Measurements from ENCODE around the gene NCBP3. TPM values are rescaled to one million over a fixed set of nuclear protein-coding genes. Genes with fewer than 3 reads are reported as not detected.
A peak's percentile ranks its signal among the peaks of the same experiment; 100 is the strongest.
"Not testable (repeated sequence)": the region's sequence is repeated elsewhere in the genome, so short reads cannot be mapped to it uniquely, and the experiment has no call there.

Gene NCBP3
- total and polyA plus RNA-seq, 12 donors: 11.0 to 36.6 (median 23.0) TPM

DNA sequence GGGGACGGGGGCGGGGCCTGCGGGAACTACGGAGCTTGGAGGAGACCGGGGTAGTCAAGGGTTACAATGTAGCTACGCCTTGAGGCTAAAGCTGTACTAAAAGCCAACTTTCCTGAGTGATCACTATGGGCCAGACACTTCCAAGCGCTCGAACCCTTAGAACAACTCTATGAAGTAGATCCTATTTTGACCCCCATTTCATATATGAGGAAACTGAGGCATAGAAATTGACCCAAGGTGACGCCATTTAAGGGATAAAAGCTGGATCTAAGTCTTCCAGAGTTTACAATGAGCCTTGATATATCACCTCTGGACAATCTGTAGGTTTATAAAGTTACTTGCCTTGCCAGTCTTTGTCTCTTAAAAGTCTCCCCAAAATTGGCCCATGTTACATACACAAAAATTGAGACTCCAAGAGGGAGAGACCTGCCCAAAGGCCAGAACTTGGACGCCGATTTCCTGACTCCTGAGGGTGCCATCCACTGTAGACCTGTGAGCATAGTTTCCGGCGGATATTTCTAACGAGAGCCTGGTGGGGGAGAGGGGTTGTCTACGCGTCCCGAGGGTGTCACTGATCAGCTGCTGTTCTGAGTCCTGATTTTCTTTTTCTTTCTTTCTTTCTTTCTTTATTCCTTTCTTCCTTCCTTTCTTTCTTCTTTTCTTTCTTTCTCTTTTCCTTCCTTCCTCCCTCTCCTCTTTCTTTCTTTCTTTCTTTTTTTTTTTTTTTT, 555 bp upstream of the NCBP3 start:
- intact Hi-C loops (cut with DNase I): loop anchor here (10.0 kb wide), 1 partner anchor 112 kb away; no protein-coding TSS in a partner anchor
- Histone ChIP-seq H3K4me3 (peak overlapping the region in 1 of 4 donors; percentile 96), H3K27me3 (no peaks in the 10 kb centered on the region), H3K27ac (no peak overlapping the region), H3K9me3 (replicated peaks in 1 of 3) (no peaks in the 10 kb centered on the region), H3K36me3 (replicated peaks in 1 of 2) (no peaks in the 10 kb centered on the region), H3K4me1 (replicated peaks in 1 of 2) (peaks cover 0 to 14% of the 10 kb centered on the region in 2 donors)
- DNase-seq: peak in 1 of 7 donors; percentile 49
- WGBS, 4 donors: 45 to 67% (median 47%) methylated on average over 11 to 17 of the region's 17 CpGs
- TF ChIP-seq, protein P1, sequence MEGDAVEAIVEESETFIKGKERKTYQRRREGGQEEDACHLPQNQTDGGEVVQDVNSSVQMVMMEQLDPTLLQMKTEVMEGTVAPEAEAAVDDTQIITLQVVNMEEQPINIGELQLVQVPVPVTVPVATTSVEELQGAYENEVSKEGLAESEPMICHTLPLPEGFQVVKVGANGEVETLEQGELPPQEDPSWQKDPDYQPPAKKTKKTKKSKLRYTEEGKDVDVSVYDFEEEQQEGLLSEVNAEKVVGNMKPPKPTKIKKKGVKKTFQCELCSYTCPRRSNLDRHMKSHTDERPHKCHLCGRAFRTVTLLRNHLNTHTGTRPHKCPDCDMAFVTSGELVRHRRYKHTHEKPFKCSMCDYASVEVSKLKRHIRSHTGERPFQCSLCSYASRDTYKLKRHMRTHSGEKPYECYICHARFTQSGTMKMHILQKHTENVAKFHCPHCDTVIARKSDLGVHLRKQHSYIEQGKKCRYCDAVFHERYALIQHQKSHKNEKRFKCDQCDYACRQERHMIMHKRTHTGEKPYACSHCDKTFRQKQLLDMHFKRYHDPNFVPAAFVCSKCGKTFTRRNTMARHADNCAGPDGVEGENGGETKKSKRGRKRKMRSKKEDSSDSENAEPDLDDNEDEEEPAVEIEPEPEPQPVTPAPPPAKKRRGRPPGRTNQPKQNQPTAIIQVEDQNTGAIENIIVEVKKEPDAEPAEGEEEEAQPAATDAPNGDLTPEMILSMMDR (IDR thresholded peaks at IDR 0.05): no peak
- no peak for TF ChIP-seq POLR2A (IDR thresholded peaks at IDR 0.05)

DNA sequence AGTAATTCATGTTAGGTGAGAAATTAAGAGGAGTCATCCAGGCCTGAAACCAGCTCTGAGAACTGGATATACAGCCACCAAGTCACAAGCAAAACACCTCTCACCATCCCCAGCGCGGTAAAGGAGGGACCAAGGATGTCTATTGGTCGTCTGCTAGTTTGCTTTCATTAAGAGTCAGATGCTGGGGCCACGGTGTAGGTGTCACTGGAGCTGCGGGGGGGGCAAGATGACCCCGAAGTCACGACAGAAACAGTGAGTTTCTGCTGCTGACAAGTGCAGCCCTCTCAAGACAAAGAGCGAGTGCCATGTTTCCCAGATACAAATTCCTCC, 790 bp downstream of the NCBP3 start:
- H3K4me3 ChIP-seq: peak overlapping the region; percentile 77 to 96 (median 83)
- H3K4me1 ChIP-seq (replicated peaks in 1 of 2): peaks cover 0 to 14% of the 10 kb centered on the region in 2 donors
- intact Hi-C loops (cut with DNase I): loop anchor here (10.0 kb wide), 1 partner anchor 110 kb away; no protein-coding TSS in a partner anchor
- peak in 2 of 7 donors; percentile 25 to 59 for DNase-seq
- no peaks in the 10 kb centered on the region for H3K27me3 ChIP-seq
- H3K27ac ChIP-seq: peak overlapping the region in 2 of 5 donors; percentile 83 to 94
- TF ChIP-seq, protein P1 (IDR thresholded peaks at IDR 0.05): no peak
- TF ChIP-seq POLR2A (IDR thresholded peaks at IDR 0.05): no peak
- H3K9me3 ChIP-seq (replicated peaks in 1 of 3): no peaks in the 10 kb centered on the region
- 0 to 1% (median 0%) methylated on average over 3 to 8 of the region's 8 CpGs for WGBS, 4 donors
- peaks cover 0 to 2% of the 10 kb centered on the region in 2 donors for H3K36me3 ChIP-seq (replicated peaks in 1 of 2)

DNA sequence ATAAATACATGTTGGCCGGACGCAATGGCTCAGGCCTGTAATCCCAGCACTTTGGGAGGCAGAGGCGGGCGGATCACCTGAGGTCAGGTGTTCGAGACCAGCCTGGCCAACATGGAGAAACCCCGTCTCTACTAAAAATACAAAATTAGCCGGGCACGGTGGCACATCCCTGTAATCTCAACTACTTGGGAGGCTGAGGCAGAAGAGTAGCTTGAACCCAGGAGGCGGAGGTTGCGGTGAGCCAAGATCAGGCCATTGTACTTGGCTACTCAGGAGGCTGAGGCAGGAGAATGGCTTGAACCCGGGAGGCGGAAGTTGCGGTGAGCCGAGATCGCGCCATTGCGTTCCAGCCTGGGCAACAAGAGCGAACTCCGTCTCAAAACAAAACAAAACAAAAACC, 1.5 kb downstream of the NCBP3 start:
- intact Hi-C loops (cut with DNase I): loop anchor here (10.0 kb wide), 1 partner anchor 110 kb away; no protein-coding TSS in a partner anchor
- DNase-seq: peak in 1 of 7 donors; percentile 50
- H3K4me3 ChIP-seq: not testable (repeated sequence)

GRCh38 chr17:3843935-3844516, 2.0 kb downstream of the NCBP3 start:
- H3K4me1 ChIP-seq (replicated peaks in 1 of 2): peaks cover 0 to 14% of the 10 kb centered on the region in 2 donors
- intact Hi-C loops (cut with DNase I): loop anchor here (10.0 kb wide), 1 partner anchor 109 kb away; no protein-coding TSS in a partner anchor
- H3K4me3 ChIP-seq: no peak overlapping the region
- H3K27ac ChIP-seq: no peak overlapping the region
- WGBS, 4 donors: 30 to 42% (median 33%) methylated on average over 3 of the region's 3 CpGs
- peak in 1 of 7 donors; percentile 52 for DNase-seq
- TF ChIP-seq, protein P1 (IDR thresholded peaks at IDR 0.05): peak; percentile 31 to 48 (median 41)
- no peak for TF ChIP-seq POLR2A (IDR thresholded peaks at IDR 0.05)
- H3K27me3 ChIP-seq: no peaks in the 10 kb centered on the region
- no peaks in the 10 kb centered on the region for H3K9me3 ChIP-seq (replicated peaks in 1 of 3)
- peaks cover 0 to 15% of the 10 kb centered on the region in 2 donors for H3K36me3 ChIP-seq (replicated peaks in 1 of 2)

More for the DNA sequence above, 1.5 kb downstream of the NCBP3 start:
- peaks cover 0 to 14% of the 10 kb centered on the region in 2 donors for H3K4me1 ChIP-seq (replicated peaks in 1 of 2)
- H3K9me3 ChIP-seq (replicated peaks in 1 of 3); H3K27ac ChIP-seq; H3K27me3 ChIP-seq; H3K36me3 ChIP-seq (replicated peaks in 1 of 2): not testable (repeated sequence)
- whole genome bisulfite sequencing, 4 donors: 92 to 96% (median 95%) methylated on average over 17 to 19 of the region's 19 CpGs
